IMR-90 (cell line): ENCODE measurements around the gene RFC2. TPM values are rescaled to one million over a fixed set of nuclear protein-coding genes. Genes with fewer than 3 reads are reported as not detected.

Experiments used
- ATAC-seq: fragments of 200-7000 bp; cut with Tn5 transposase; 2 replicates; pipeline ENCODE4 v1.9.1; 2020; ENCODE audit warnings: low read depth, mild to moderate bottlenecking, moderate library complexity
- BruUV-seq: library from RNA; stranded (reverse); fragments of 400-500 nt; replicated peaks from 2 replicates; lab custom pipeline; 2021; lab: Mats Ljungman, UMichigan
- CTCF ChIA-PET: fragments of 300-600 bp; formaldehyde crosslinking; extraction: SDS; loops from one replicate; lab custom pipeline; 2021; ENCODE audit warnings: antibody characterized with exemption; lab: Yijun Ruan, JAX
- POLR2A ChIA-PET: fragments of 300-600 bp; sonication (Branson Sonifier 250); formaldehyde crosslinking; loops from one replicate; lab custom pipeline; 2022; ENCODE audit warnings: antibody characterized with exemption; ENCODE audit not compliant: unreplicated experiment; lab: Charles Lee
- DNase-seq: peaks from one replicate; pipeline ENCODE4 v3.0.0; 2013
- H2AFZ ChIP-seq: replicated peaks from 2 replicates; pipeline ENCODE3; 2013; ENCODE audit warnings: low read length, mild to moderate bottlenecking; ENCODE audit not compliant: poor library complexity
- H2AK5ac ChIP-seq: 2 replicates; pipeline ENCODE4 v1.6.1; 2013; ENCODE audit warnings: low read depth, low read length, inconsistent platforms
- H2AK9ac ChIP-seq: replicated peaks from 2 replicates; pipeline ENCODE3; 2013; ENCODE audit warnings: mild to moderate bottlenecking, low read depth, low read length, moderate library complexity; ENCODE audit not compliant: poor library complexity
- H2BK120ac ChIP-seq: 2 replicates; pipeline ENCODE4 v1.6.1; 2013; ENCODE audit warnings: low read depth, low read length, inconsistent platforms
- H2BK15ac ChIP-seq: 3 replicates; pipeline ENCODE4 v1.6.1; 2013; ENCODE audit warnings: low read depth, low read length, inconsistent platforms
- H2BK20ac ChIP-seq: 2 replicates; pipeline ENCODE4 v1.6.1; 2013; ENCODE audit warnings: low read depth, mild to moderate bottlenecking, inconsistent platforms, low read length, moderate library complexity
- H2BK5ac ChIP-seq: 2 replicates; pipeline ENCODE4 v1.6.1; 2013; ENCODE audit warnings: mild to moderate bottlenecking, low read depth, low read length, inconsistent platforms; ENCODE audit not compliant: poor library complexity, severe bottlenecking
- H3K14ac ChIP-seq: replicated peaks from 2 replicates; pipeline ENCODE4 v1.6.1; 2013; ENCODE audit warnings: low read depth, low read length, inconsistent platforms
- H3K18ac ChIP-seq: 2 replicates; pipeline ENCODE4 v1.6.1; 2013; ENCODE audit warnings: low read depth, low read length, control low read depth
- H3K23ac ChIP-seq: 2 replicates; pipeline ENCODE4 v1.6.1; 2013; ENCODE audit warnings: low read depth, low read length, inconsistent platforms
- H3K27ac ChIP-seq: 2 replicates; pipeline ENCODE4 v1.5.1; 2013; ENCODE audit warnings: mild to moderate bottlenecking, control low read depth, low read length; ENCODE audit not compliant: insufficient read depth
- H3K27me3 ChIP-seq: 2 replicates; pipeline ENCODE4 v1.6.1; 2013; ENCODE audit warnings: low read length; ENCODE audit not compliant: control insufficient read depth, insufficient read depth
- H3K36me3 ChIP-seq: 2 replicates; pipeline ENCODE4 v1.6.1; 2013; ENCODE audit warnings: low read length, mixed read lengths; ENCODE audit not compliant: control insufficient read depth, insufficient read depth
- H3K4ac ChIP-seq: 2 replicates; pipeline ENCODE4 v1.6.1; 2013; ENCODE audit warnings: low read depth, low read length, inconsistent platforms
- H3K4me1 ChIP-seq: 2 replicates; pipeline ENCODE4 v1.6.1; 2013; ENCODE audit warnings: low read length, mixed read lengths; ENCODE audit not compliant: control insufficient read depth, insufficient read depth
- H3K4me2 ChIP-seq: 2 replicates; pipeline ENCODE4 v1.6.1; 2013; ENCODE audit warnings: low read depth, mild to moderate bottlenecking, control low read depth, low read length, moderate library complexity
- H3K4me3 ChIP-seq: 2 replicates; pipeline ENCODE4 v1.5.1; 2013; ENCODE audit warnings: low read depth, mild to moderate bottlenecking, control low read depth, low read length, moderate library complexity; ENCODE audit not compliant: insufficient read depth
- H3K56ac ChIP-seq: 2 replicates; pipeline ENCODE4 v1.6.1; 2013; ENCODE audit warnings: low read length, inconsistent platforms; ENCODE audit not compliant: insufficient read depth; ENCODE audit errors: extremely low read depth
- H3K79me1 ChIP-seq, 2 experiments: 2 replicates each; pipeline ENCODE4 v1.6.1; 2013; ENCODE audit warnings: low read length in 2 of 2, inconsistent platforms in 1 of 2, low read depth in 1 of 2
- H3K9ac ChIP-seq: 2 replicates; pipeline ENCODE4 v1.6.1; 2013; ENCODE audit warnings: low read depth, low read length, control low read depth
- H3K9me1 ChIP-seq: 2 replicates; pipeline ENCODE4 v1.6.1; 2013; ENCODE audit warnings: low read length, inconsistent platforms; ENCODE audit not compliant: insufficient read depth
- H3K9me3 ChIP-seq: 2 replicates; pipeline ENCODE4 v1.6.1; 2013; ENCODE audit warnings: low read length; ENCODE audit not compliant: control insufficient read depth, insufficient read depth
- H4K20me1 ChIP-seq: 2 replicates; pipeline ENCODE4 v1.6.1; 2013; ENCODE audit warnings: low read length, inconsistent platforms; ENCODE audit not compliant: insufficient read depth
- H4K5ac ChIP-seq: 2 replicates; pipeline ENCODE4 v1.6.1; 2013; ENCODE audit warnings: mild to moderate bottlenecking, low read depth, low read length, control low read depth
- H4K8ac ChIP-seq, 2 experiments: 2 replicates each; pipeline ENCODE4 v1.6.1; 2013; ENCODE audit warnings: low read depth in 2 of 2, low read length in 2 of 2, control low read depth in 1 of 2, inconsistent platforms in 1 of 2
- H4K91ac ChIP-seq: 2 replicates; pipeline ENCODE4 v1.6.1; 2013; ENCODE audit warnings: low read depth, low read length, inconsistent platforms; ENCODE audit not compliant: insufficient read depth
- BHLHE40 ChIP-seq: fragments of 150-350 bp; IDR thresholded peaks from 2 replicates; pipeline ENCODE4 v1.6.1; 2016; ENCODE audit warnings: mild to moderate bottlenecking, low read depth, low read length
- CEBPB ChIP-seq: IDR thresholded peaks from 2 replicates; pipeline ENCODE4 v1.6.1; 2012; ENCODE audit warnings: low read depth, low read length, improper control_type of control experiment
- MAZ ChIP-seq: IDR thresholded peaks from 2 replicates; pipeline ENCODE4 v1.6.1; 2012; ENCODE audit warnings: low read depth, mild to moderate bottlenecking, low read length, improper control_type of control experiment, moderate library complexity, borderline replicate concordance
- MXI1 ChIP-seq: IDR thresholded peaks from 2 replicates; pipeline ENCODE4 v1.6.1; 2012; ENCODE audit warnings: low read depth, mild to moderate bottlenecking, low read length, moderate library complexity, borderline replicate concordance
- RAD21 ChIP-seq: IDR thresholded peaks from 2 replicates; pipeline ENCODE4 v1.6.1; 2012; ENCODE audit warnings: low read length, improper control_type of control experiment
- SMC3 ChIP-seq: fragments of 150-350 bp; IDR thresholded peaks from 2 replicates; pipeline ENCODE4 v1.6.1; 2016; ENCODE audit warnings: low read depth, mild to moderate bottlenecking, antibody characterized with exemption, low read length, moderate library complexity
- WGBS, 2 experiments: methylation state at CpG; one replicate each; pipeline versions ENCODE4 v1.1.5 to v1.1.7; 2013; ENCODE audit warnings: missing lambda C conversion rate in 2 of 2; ENCODE audit not compliant: insufficient read length in 1 of 2; ENCODE audit errors: extremely low coverage in 2 of 2; 5-methylcytosine and 5-hydroxymethylcytosine counted together
- dilution Hi-C: fragments of 300-500 bp; cut with HindIII; formaldehyde crosslinking; loops from one replicate; pipeline ENCODE4 v1.14.3; 2018; ENCODE audit warnings: low sequenced_read_pairs; ENCODE audit not compliant: unreplicated experiment
- in situ Hi-C: fragments of 300-500 bp; cut with MboI; formaldehyde crosslinking; loops from 3 replicates; pipeline ENCODE4 v1.14.3; 2019; ENCODE audit warnings: low sequenced_read_pairs, inconsistent platforms, mixed read lengths
- intact Hi-C: fragments of 100-400 bp; cut with micrococcal nuclease; formaldehyde crosslinking; loops from 2 replicates; pipeline ENCODE4 v1.10.0; 2022
- polyA plus RNA-seq, 3 experiments: library from polyadenylated mRNA; depleted of rRNA; stranded (reverse); fragments of >200 nt; gene quantifications; 2 replicates each; pipeline ENCODE4 v1.2.3, GENCODE V29; 2012; ENCODE audit warnings: low replicate concordance in 1 of 3
- total RNA-seq: library from RNA; depleted of rRNA; stranded (reverse); fragments of >200 nt; gene quantifications from 2 replicates; pipeline ENCODE4 v1.2.3, GENCODE V29; 2012
- TF ChIP-seq, protein P1 (sequence below): conservative IDR thresholded peaks from 2 replicates; pipeline ENCODE4 v1.5.1; 2012; ENCODE audit warnings: mild to moderate bottlenecking, low read depth, low read length, improper control_type of control experiment
- TF ChIP-seq, protein P2 (sequence below): fragments of 150-350 bp; IDR thresholded peaks from 2 replicates; pipeline ENCODE4 v1.6.1; 2016; ENCODE audit warnings: low read depth, mild to moderate bottlenecking, low read length, moderate library complexity, borderline replicate concordance

RFC2 gene
- total and polyA plus RNA-seq, 2 of the 4 experiments (the other 2 are of a cell fraction): 25.2 to 37.8 TPM

DNA sequence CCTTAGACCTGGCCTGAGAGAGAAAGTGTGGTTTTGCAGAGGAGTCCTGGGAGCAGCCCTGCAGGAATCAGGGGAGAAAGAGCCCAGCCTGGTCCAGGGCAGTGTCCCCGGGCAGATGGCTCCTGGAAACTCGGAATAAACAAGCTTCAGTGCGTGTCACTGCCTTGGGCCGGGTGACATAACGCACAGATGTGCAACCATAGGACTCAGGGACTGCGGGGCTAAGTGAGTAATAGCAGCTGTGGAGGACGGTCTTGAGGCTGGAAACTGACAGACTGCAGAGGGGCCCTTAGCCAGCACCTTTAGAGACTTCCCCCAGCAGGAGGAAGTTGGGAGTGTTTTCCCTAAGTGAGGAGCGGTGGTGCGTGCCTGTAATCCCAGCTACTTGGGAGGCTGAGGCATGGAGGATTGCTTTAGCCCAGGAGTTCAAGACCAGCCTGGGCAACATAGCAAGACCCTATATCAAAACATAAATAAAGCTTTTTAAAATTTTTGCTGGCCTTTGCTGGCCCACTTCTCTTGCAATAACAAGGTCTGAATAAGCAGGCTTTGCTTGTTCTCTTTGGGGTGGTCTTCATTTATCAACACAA is 29.8 kb upstream of the RFC2 start (continued):
- TF ChIP-seq, protein P1, sequence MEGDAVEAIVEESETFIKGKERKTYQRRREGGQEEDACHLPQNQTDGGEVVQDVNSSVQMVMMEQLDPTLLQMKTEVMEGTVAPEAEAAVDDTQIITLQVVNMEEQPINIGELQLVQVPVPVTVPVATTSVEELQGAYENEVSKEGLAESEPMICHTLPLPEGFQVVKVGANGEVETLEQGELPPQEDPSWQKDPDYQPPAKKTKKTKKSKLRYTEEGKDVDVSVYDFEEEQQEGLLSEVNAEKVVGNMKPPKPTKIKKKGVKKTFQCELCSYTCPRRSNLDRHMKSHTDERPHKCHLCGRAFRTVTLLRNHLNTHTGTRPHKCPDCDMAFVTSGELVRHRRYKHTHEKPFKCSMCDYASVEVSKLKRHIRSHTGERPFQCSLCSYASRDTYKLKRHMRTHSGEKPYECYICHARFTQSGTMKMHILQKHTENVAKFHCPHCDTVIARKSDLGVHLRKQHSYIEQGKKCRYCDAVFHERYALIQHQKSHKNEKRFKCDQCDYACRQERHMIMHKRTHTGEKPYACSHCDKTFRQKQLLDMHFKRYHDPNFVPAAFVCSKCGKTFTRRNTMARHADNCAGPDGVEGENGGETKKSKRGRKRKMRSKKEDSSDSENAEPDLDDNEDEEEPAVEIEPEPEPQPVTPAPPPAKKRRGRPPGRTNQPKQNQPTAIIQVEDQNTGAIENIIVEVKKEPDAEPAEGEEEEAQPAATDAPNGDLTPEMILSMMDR: no peak

DNA sequence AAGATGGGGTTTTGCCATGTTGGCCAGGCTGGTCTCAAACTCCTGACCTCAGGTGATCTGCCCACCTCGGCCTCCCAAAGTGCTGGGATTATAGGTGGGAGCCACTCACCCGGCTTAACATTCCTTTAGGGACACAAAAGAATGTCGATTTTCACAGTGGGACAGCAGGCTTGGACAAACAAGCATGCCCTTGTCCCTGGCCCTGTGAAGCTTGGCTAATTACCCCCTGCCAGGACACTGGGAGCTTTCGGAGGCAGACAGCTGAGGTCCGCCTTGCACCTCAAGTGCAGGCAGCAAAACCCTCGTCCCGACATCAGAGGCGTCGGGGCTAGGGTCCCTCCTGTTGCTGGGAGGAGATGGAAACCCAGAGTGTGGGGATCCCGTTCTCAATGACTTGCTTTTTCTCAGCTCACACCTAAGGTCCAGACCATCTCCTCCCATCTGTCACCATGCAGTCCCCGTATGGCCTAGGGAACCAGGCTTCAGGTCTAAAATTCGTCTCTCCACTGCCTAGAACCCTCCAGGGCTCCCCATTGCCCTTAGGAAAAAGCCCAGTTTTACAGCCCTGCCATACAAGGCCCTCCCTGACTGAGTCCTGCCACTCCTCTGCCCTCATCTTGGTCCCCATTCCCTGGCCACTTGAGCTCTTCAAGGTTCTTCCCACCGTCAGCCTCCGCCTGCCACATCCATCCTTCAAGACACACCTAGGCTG is 28.7 kb upstream of the RFC2 start:
- Histone ChIP-seq H3K18ac (no peak overlapping the region), H2BK5ac (no peak overlapping the region), H2AK9ac (peak overlapping the region; percentile 13), H3K27me3 (no peaks in the 10 kb centered on the region), H3K4ac (peak overlapping the region; percentile 59), H4K91ac (peak overlapping the region; percentile 35), H3K79me1 (peaks cover 6 to 20% of the 10 kb centered on the region in 2 experiments; a peak in 3 of 4 replicates), H2BK20ac (peak overlapping the region; percentile 68), H3K36me3 (no peaks in the 10 kb centered on the region), H2BK120ac (peak overlapping the region; percentile 46), H3K9me3 (no peaks in the 10 kb centered on the region), H3K9ac (no peak overlapping the region), H4K5ac (no peak overlapping the region), H2BK15ac (peak overlapping the region; percentile 68; the same call in 1 of the 3 replicates), H3K4me1 (peaks cover 14% of the 10 kb centered on the region), H3K56ac (no peak overlapping the region), H2AK5ac (peak overlapping the region; percentile 87), H3K4me3 (no peak overlapping the region), H4K8ac (no peak overlapping the region), H3K9me1 (peaks cover 14% of the 10 kb centered on the region), H2AFZ (no peak overlapping the region), H4K20me1 (no peaks in the 10 kb centered on the region), H3K27ac (no peak overlapping the region), H3K14ac (0 out of 2 replicates have a peak overlapping the region, but pooled peaks have one; percentile 2), H3K4me2 (no peak overlapping the region), H3K23ac (peak overlapping the region; percentile 20; the same call in 1 of the 2 replicates)
- WGBS, 2 experiments: 96% methylated on average over 4 of the region's 14 CpGs; no CpG with 5 or more reads in 1 of the 2 experiments
- no peak for ATAC-seq
- in situ Hi-C loops: no loop called here
- BruUV-seq: no TSS peak
- dilution Hi-C loops: no loop called here
- intact Hi-C loops: no loop called here
- CTCF ChIA-PET: no interaction called here
- POLR2A ChIA-PET: interaction anchor here (0.6 kb wide), 1 partner anchor 51 kb away, joined by 4 read pairs; no protein-coding TSS in a partner anchor
- no peak for DNase-seq
- TF ChIP-seq RAD21: no peak
- TF ChIP-seq, protein P1: no peak
- no peak for TF ChIP-seq MXI1
- no peak for TF ChIP-seq SMC3
- TF ChIP-seq, protein P2, sequence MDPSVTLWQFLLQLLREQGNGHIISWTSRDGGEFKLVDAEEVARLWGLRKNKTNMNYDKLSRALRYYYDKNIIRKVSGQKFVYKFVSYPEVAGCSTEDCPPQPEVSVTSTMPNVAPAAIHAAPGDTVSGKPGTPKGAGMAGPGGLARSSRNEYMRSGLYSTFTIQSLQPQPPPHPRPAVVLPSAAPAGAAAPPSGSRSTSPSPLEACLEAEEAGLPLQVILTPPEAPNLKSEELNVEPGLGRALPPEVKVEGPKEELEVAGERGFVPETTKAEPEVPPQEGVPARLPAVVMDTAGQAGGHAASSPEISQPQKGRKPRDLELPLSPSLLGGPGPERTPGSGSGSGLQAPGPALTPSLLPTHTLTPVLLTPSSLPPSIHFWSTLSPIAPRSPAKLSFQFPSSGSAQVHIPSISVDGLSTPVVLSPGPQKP: no peak
- TF ChIP-seq MAZ: no peak
- no peak for TF ChIP-seq CEBPB
- TF ChIP-seq BHLHE40: no peak
